ENCODE measurements around the gene NCBP2L. TPM values are rescaled to one million over a fixed set of nuclear protein-coding genes. Genes with fewer than 3 reads are reported as not detected.

The NCBP2L gene
- total RNA-seq, 1 experiment from 2014 or later = not detected

DNA sequence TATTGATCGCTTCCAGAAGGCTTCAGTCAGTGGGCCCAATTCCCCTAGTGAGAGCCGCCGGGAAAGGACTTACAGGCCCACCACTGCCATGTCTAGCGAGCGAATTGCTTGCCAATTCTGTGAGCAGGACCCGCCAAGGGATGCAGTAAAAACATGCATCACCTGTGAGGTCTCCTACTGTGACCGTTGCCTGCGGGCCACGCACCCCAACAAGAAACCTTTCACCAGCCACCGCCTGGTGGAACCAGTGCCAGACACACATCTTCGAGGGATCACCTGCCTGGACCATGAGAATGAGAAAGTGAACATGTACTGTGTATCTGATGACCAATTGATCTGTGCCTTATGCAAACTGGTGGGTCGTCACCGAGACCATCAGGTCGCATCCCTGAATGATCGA, 63.4 kb downstream of the NCBP2L start:
- POLR2A ChIA-PET (ENCODE audit: unreplicated experiment) = no interaction called here
- Histone ChIP-seq H3K36me3 (ENCODE audit: low read depth, low read length) (no peaks in the 10 kb centered on the region), H3K4me1 (ENCODE audit: insufficient read depth, low read length) (no peaks in the 10 kb centered on the region), H3K27me3 (ENCODE audit: low read length) (no peaks in the 10 kb centered on the region), H2AFZ (ENCODE audit: low read length) (no peak overlapping the region), H3K4me2 (ENCODE audit: low read length) (no peak overlapping the region), H3K9me3 (ENCODE audit: low read length) (no peaks in the 10 kb centered on the region), H3K9ac (ENCODE audit: low read length) (no peak overlapping the region), H4K20me1 (ENCODE audit: low read length) (no peaks in the 10 kb centered on the region), H3K4me3 (ENCODE audit: low read length) (no peak overlapping the region), H3K27ac (ENCODE audit: low read length) (no peak overlapping the region), H3K9me2 (replicated peaks; ENCODE audit: low read length) (no peaks in the 10 kb centered on the region), H3F3A (ENCODE audit: low read length, unreplicated experiment) (no peaks in the 10 kb centered on the region), H3K79me2 (ENCODE audit: low read length) (peaks cover 10% of the 10 kb centered on the region; the same call in 1 of the 2 replicates)
- CTCF ChIA-PET = no interaction called here
- BruUV-seq (replicated peaks) = no TSS peak
- TF ChIP-seq CTCF (conservative IDR thresholded peaks at IDR 0.05; ENCODE audit: low read depth, low read length) (no peak), EZH2phosphoT487 (IDR thresholded peaks at IDR 0.05; ENCODE audit: borderline replicate concordance, low read length) (no peak), EZH2 (IDR thresholded peaks at IDR 0.05; ENCODE audit: low read length, unreplicated experiment) (no peak)
- intact Hi-C loops (cut with micrococcal nuclease) = no loop called here
- ATAC-seq (no peak), DNase-seq (no peak)

DNA sequence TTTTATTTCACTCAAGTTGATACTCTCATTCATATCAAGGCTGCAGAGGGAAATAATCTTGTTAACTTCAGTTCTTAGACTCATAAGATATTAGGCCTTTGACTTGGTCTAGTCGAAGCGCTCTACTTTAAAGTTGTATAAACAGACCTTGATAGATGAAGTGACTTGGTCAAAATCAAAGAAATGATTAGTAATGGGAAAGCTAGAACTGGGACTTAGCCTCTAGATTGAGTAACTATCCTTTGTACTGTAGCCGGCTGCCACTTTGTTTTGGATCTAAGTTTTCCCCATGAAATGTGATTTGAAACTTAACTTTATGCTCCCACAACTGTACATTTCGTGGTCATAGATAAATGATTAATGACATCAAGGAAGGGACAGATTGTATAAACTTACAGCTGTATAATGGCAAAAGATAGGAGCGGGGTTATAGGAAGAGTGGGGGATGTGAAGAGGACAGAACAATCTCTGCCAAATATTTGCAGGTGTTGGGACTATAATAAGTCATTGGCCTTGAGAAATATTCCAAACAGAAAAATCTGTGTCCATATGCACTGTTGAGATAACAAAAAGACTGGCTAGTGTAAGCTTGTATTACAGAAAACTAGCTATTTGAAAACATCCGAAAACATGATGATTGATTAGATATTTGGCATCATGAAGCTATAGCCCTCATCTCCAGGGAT, 65.3 kb downstream of the NCBP2L start:
- H3K4me1 ChIP-seq (ENCODE audit: insufficient read depth, low read length) = no peaks in the 10 kb centered on the region
- ChIA-PET POLR2A (ENCODE audit: unreplicated experiment) (interaction anchor here (0.6 kb wide), 1 partner anchor 17 kb away, joined by 5 read pairs; the partner anchor contains the start of gene MID2), CTCF (no interaction called here)
- H3K4me2 ChIP-seq (ENCODE audit: low read length) = no peak overlapping the region
- H2AFZ ChIP-seq (ENCODE audit: low read length) = no peak overlapping the region
- no peak for ATAC-seq
- no peaks in the 10 kb centered on the region for H3K9me3 ChIP-seq (ENCODE audit: low read length)
- no peak for DNase-seq
- TF ChIP-seq CTCF (conservative IDR thresholded peaks at IDR 0.05; ENCODE audit: low read depth, low read length) (no peak), EZH2phosphoT487 (IDR thresholded peaks at IDR 0.05; ENCODE audit: borderline replicate concordance, low read length) (no peak), EZH2 (IDR thresholded peaks at IDR 0.05; ENCODE audit: low read length, unreplicated experiment) (no peak)
- H3K27me3 ChIP-seq (ENCODE audit: low read length) = no peaks in the 10 kb centered on the region
- BruUV-seq (replicated peaks) = no TSS peak
- no peak overlapping the region for H3K9ac ChIP-seq (ENCODE audit: low read length)
- H3K9me2 ChIP-seq (replicated peaks; ENCODE audit: low read length) = no peaks in the 10 kb centered on the region
- H3F3A ChIP-seq (ENCODE audit: low read length, unreplicated experiment) = no peaks in the 10 kb centered on the region
- no peaks in the 10 kb centered on the region for H3K36me3 ChIP-seq (ENCODE audit: low read depth, low read length)
- no peak overlapping the region for H3K27ac ChIP-seq (ENCODE audit: low read length)
- intact Hi-C loops (cut with micrococcal nuclease) = no loop called here
- no peaks in the 10 kb centered on the region for H4K20me1 ChIP-seq (ENCODE audit: low read length)
- no peak overlapping the region for H3K4me3 ChIP-seq (ENCODE audit: low read length)
- H3K79me2 ChIP-seq (ENCODE audit: low read length) = peaks cover 1% of the 10 kb centered on the region; the same call in 1 of the 2 replicates

Other genes starting within 250 kb of the NCBP2L start
- gene PRPS1, start 149.2 kb upstream of the NCBP2L start, total RNA-seq (2014; rRNA removed) = 57.0 and 70.8 TPM in 2 replicates
- 17.8 and 18.1 TPM in 2 replicates for gene TSC22D3, start 1.9 kb upstream of the NCBP2L start, total RNA-seq (2014; rRNA removed)
- 19.2 and 23.2 TPM in 2 replicates for gene MID2, start 48.1 kb downstream of the NCBP2L start, total RNA-seq (2014; rRNA removed)
- gene TEX13B, start 204.6 kb downstream of the NCBP2L start, total RNA-seq (2014; rRNA removed) = not detected in 2 replicates

Data from PC-3 (cell line).